Fibroblast of mammary gland (primary cell): ENCODE measurements around the gene RPTOR.

Experiments used
- DNase-seq: peaks from one replicate; pipeline ENCODE4 v3.0.0-alpha.2; 2010; ENCODE audit warnings: low read depth
- H3K4me3 ChIP-seq: 2 replicates; pipeline ENCODE4 v1.5.1; 2011; ENCODE audit warnings: low read depth, mild to moderate bottlenecking, low read length, moderate library complexity; ENCODE audit not compliant: control insufficient read depth
- TF ChIP-seq, protein P1 (sequence below): conservative IDR thresholded peaks from 2 replicates; pipeline ENCODE4 v1.5.1; 2011; ENCODE audit warnings: low read depth, low read length, inconsistent platforms; ENCODE audit not compliant: control insufficient read depth, insufficient read depth

Gene RPTOR

DNA sequence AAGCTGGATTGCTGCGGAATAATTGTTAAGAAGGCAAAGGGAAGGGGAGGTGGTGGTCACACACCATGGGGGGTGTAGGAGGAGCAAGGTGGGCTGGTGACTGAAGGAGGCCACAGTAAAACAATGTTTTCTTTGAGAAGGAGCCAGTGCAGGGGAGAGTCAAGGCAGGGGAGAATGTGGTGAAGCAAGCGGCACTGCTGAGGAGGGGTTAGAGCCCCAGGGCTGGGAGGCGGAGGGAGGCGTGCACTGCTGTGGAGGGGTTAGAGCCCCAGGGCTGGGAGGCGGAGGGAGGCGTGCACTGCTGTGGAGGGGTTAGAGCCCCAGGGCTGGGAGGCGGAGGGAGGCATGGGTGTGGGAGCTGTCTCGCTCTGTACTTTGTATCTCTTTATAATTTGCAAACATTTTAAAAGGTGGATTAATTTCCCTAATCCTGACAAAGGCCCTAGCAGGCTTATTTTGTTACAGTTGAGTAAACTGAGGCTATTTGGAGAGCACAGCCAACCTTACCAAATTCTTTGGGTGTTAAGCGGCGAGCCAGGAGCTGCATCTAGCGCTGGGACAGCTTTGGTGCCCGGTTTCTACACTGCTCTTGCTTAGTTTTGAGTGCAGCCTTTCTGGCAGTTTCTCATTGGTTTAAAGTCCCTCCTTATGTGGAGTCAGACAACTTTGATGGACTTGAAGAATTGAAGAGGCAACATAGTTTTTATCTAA, 20.9 kb downstream of the RPTOR start:
- no peak overlapping the region for H3K4me3 ChIP-seq
- no peak for DNase-seq
- TF ChIP-seq, protein P1, sequence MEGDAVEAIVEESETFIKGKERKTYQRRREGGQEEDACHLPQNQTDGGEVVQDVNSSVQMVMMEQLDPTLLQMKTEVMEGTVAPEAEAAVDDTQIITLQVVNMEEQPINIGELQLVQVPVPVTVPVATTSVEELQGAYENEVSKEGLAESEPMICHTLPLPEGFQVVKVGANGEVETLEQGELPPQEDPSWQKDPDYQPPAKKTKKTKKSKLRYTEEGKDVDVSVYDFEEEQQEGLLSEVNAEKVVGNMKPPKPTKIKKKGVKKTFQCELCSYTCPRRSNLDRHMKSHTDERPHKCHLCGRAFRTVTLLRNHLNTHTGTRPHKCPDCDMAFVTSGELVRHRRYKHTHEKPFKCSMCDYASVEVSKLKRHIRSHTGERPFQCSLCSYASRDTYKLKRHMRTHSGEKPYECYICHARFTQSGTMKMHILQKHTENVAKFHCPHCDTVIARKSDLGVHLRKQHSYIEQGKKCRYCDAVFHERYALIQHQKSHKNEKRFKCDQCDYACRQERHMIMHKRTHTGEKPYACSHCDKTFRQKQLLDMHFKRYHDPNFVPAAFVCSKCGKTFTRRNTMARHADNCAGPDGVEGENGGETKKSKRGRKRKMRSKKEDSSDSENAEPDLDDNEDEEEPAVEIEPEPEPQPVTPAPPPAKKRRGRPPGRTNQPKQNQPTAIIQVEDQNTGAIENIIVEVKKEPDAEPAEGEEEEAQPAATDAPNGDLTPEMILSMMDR: no peak

DNA sequence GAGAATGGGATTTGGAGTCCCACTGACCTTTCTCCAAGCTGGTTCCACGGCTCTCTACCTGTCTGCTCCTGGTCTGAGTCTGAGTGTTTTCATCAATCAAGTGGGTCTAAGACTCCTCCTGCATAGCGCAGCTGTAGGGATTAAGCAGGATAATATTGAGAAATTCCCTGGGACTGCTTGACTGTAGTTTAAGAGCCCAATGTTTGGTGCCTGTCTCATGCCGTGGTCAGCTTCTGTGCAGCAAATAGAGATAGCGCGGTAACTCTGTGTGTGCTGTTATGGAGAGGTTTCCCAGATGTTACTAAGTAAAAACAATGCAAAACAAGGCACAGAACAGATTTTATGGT, 21.4 kb downstream of the RPTOR start:
- TF ChIP-seq, protein P1: no peak
- no peak for DNase-seq

DNA sequence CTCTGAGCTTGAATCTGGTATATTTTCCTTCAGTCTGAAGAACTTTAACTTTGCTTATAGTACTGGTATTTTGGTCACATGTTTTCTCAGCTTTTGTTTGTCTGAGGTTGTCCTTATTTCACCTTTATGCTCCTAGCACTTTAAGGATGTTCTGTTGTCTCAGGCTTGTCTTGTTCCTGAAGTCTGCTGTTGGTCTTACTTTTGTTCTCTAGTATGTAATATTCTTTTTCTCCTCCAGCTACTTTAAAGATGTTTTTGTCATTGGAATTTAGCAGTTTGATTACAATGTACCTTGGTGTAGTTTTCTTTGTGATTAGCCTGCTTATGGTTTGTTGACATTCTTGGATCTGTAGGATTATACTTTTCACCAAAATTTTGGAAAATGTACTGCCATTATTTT, 23.6 kb downstream of the RPTOR start:
- H3K4me3 ChIP-seq: no peak overlapping the region
- TF ChIP-seq, protein P1: no peak
- no peak for DNase-seq

More for the DNA sequence above, 21.4 kb downstream of the RPTOR start:
- H3K4me3 ChIP-seq: no peak overlapping the region

DNA sequence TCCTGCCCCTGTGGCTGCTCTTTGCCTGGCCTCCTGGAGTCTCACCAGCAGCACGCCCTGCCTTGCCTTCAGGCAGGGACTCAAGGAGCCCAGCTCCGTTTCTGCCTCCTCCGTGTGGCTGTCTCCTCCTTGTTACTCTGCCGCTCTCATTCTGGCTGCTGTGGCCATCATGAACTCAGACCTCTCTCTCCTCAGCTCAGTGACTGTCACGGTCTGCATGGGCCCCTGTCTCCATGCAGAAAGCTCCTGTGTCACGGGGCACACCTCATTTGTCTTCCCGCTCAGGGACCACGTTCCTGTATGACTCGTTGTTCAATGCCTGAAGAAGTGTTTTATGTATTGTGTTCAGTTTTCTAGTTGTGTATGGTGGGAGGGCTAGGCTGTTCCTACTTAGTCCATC, 25.3 kb downstream of the RPTOR start:
- TF ChIP-seq, protein P1: no peak
- no peak for DNase-seq
- H3K4me3 ChIP-seq: no peak overlapping the region

DNA sequence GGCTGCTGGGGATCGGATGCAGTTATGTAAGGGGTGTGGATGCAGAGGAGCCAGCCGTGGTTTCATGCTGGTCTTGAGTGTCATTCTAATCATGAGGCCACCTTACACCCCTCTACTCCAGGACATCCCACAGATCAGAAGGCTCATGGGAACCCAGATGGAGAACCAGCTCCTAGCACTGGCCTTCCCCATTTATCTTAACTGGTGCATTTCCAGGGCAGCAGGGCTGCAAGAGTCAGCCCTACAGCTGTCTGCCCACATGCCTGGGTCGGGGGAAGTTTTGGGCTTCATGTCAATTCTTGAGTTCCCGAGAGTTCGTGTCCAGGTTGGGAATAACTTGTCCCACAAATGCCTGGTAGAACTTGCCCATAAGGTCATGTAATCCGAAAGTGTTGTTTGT, 29.1 kb downstream of the RPTOR start:
- TF ChIP-seq, protein P1: no peak
- H3K4me3 ChIP-seq: no peak overlapping the region
- DNase-seq: no peak

DNA sequence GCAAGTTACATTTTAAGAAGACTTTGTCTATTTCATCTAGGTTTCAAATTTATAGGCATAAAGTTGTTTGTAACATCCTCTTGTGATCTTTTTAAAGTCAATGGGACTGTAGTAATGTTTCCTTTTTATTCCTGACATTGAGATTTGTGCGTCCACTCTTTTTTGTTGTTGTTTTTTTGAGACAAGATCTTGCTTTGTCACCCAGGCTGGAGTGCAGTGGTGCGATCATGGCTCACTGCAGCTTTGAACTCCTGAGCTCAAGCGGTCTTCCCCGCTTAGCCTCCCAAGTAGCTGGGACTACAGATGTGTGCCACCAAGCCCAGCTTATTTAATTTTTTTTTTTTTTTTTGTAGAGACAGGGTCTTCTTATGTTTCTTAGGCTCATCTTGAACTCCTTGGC, 29.9 kb downstream of the RPTOR start:
- H3K4me3 ChIP-seq: no peak overlapping the region
- DNase-seq: no peak
- TF ChIP-seq, protein P1: no peak
